ENCODE measurements around the gene ANK3. TPM values are rescaled to one million over a fixed set of nuclear protein-coding genes. Genes with fewer than 3 reads are reported as not detected.

The ANK3 gene
- polyA plus RNA-seq, 4 donors, result 115 to 159 (median 141) TPM

GRCh38 chr10:60239228-60239627, 150.4 kb downstream of the ANK3 start:
- DNase-seq (ENCODE audit: low read depth in 4 of 4, low spot score in 2 of 4), result no peak

GRCh38 chr10:60238759-60239100, 150.9 kb downstream of the ANK3 start:
- no peak for DNase-seq (ENCODE audit: low read depth in 4 of 4, low spot score in 2 of 4)

- DNase-seq (ENCODE audit: low read depth in 4 of 4, low spot score in 2 of 4), result no peak
Measured at GRCh38 chr10:60237977-60238758, 151.5 kb downstream of the ANK3 start.

GRCh38 chr10:60236869-60237524, 152.7 kb downstream of the ANK3 start:
- no peak for DNase-seq (ENCODE audit: low read depth in 4 of 4, low spot score in 2 of 4)

- DNase-seq (ENCODE audit: low read depth in 4 of 4, low spot score in 2 of 4), result no peak
Measured at GRCh38 chr10:60235001-60235400, 154.7 kb downstream of the ANK3 start.

GRCh38 chr10:60234551-60234950, 155.1 kb downstream of the ANK3 start:
- DNase-seq (ENCODE audit: low read depth in 4 of 4, low spot score in 2 of 4), result no peak

GRCh38 chr10:60230892-60231291, 158.8 kb downstream of the ANK3 start:
- DNase-seq (ENCODE audit: low read depth in 4 of 4, low spot score in 2 of 4), result no peak

- DNase-seq (ENCODE audit: low read depth in 4 of 4, low spot score in 2 of 4), result no peak
Measured at GRCh38 chr10:60224066-60224705, 165.5 kb downstream of the ANK3 start.

GRCh38 chr10:60222047-60222446, 167.6 kb downstream of the ANK3 start:
- no peak for DNase-seq (ENCODE audit: low read depth in 4 of 4, low spot score in 2 of 4)

GRCh38 chr10:60212195-60212594, 177.5 kb downstream of the ANK3 start:
- DNase-seq (ENCODE audit: low read depth in 4 of 4, low spot score in 2 of 4), result no peak

- no peak for DNase-seq (ENCODE audit: low read depth in 4 of 4, low spot score in 2 of 4)
Measured at GRCh38 chr10:60209874-60210570, 179.7 kb downstream of the ANK3 start.

GRCh38 chr10:60208676-60209269, 180.9 kb downstream of the ANK3 start:
- peak in 1 of 4 donors; percentile 5 for DNase-seq (ENCODE audit: low read depth in 4 of 4, low spot score in 2 of 4)

GRCh38 chr10:60207894-60208293, 181.8 kb downstream of the ANK3 start:
- no peak for DNase-seq (ENCODE audit: low read depth in 4 of 4, low spot score in 2 of 4)

- DNase-seq (ENCODE audit: low read depth in 4 of 4, low spot score in 2 of 4), result no peak
Measured at GRCh38 chr10:60206735-60207134, 182.9 kb downstream of the ANK3 start.

- no peak for DNase-seq (ENCODE audit: low read depth in 4 of 4, low spot score in 2 of 4)
Measured at GRCh38 chr10:60205741-60206140, 183.9 kb downstream of the ANK3 start.

GRCh38 chr10:60203993-60204618, 185.6 kb downstream of the ANK3 start:
- DNase-seq (ENCODE audit: low read depth in 4 of 4, low spot score in 2 of 4), result no peak

- no peak for DNase-seq (ENCODE audit: low read depth in 4 of 4, low spot score in 2 of 4)
Measured at GRCh38 chr10:60200682-60201053, 189.0 kb downstream of the ANK3 start.

- no peak for DNase-seq (ENCODE audit: low read depth in 4 of 4, low spot score in 2 of 4)
Measured at GRCh38 chr10:60200012-60200681, 189.5 kb downstream of the ANK3 start.

GRCh38 chr10:60197206-60197605, 192.5 kb downstream of the ANK3 start:
- no peak for DNase-seq (ENCODE audit: low read depth in 4 of 4, low spot score in 2 of 4)

GRCh38 chr10:60194421-60194820, 195.3 kb downstream of the ANK3 start:
- no peak for DNase-seq (ENCODE audit: low read depth in 4 of 4, low spot score in 2 of 4)

All from left renal cortex interstitium (tissue), 4 donors.